HepG2 (cell line): ENCODE results near the gene ZNF697. TPM values are rescaled to one million over a fixed set of nuclear protein-coding genes. Genes with fewer than 3 reads are reported as not detected.

Experiments
- FIP1L1 ChIP-seq: fragments of 200-400 bp; formaldehyde crosslinking; IDR thresholded peaks from 2 replicates; pipeline ENCODE4 v1.6.1; 2018; ENCODE audit warnings: low read depth, mild to moderate bottlenecking, low read length, moderate library complexity, borderline replicate concordance; ENCODE audit not compliant: insufficient read depth
- HIVEP1 ChIP-seq: sonication (generic); formaldehyde crosslinking; IDR thresholded peaks from 2 replicates; pipeline ENCODE4 v1.4.0; 2020; ENCODE audit warnings: mild to moderate bottlenecking, missing genetic modification reagents
- IRX3 ChIP-seq: sonication (generic); formaldehyde crosslinking; IDR thresholded peaks from 2 replicates; pipeline ENCODE4 v1.8.1; 2023; ENCODE audit warnings: mild to moderate bottlenecking, low read depth, missing genetic modification reagents, borderline replicate concordance
- KDM2A ChIP-seq: sonication (generic); formaldehyde crosslinking; IDR thresholded peaks from 2 replicates; pipeline ENCODE4 v1.4.0; 2020; ENCODE audit warnings: low read depth, missing genetic modification reagents, borderline replicate concordance
- MAZ ChIP-seq, 2 experiments: sonication (generic) in 1 of 2; formaldehyde crosslinking in 1 of 2; IDR thresholded peaks; 2 replicates each; pipeline versions ENCODE4 v1.5.0 to v1.6.1; 2012 to 2020; ENCODE audit warnings: low read depth in 2 of 2, mild to moderate bottlenecking in 2 of 2, borderline replicate concordance in 1 of 2, improper control_type of control experiment in 1 of 2, low read length in 1 of 2, missing genetic modification reagents in 1 of 2, moderate library complexity in 1 of 2
- NKX3-1 ChIP-seq: sonication (generic); formaldehyde crosslinking; IDR thresholded peaks from 2 replicates; pipeline ENCODE4 v1.5.0; 2020; ENCODE audit warnings: missing genetic modification reagents
- RARG ChIP-seq: sonication (generic); formaldehyde crosslinking; IDR thresholded peaks from 2 replicates; pipeline ENCODE4 v1.4.0; 2020; ENCODE audit warnings: low read depth, mild to moderate bottlenecking, missing genetic modification reagents
- RFX5 ChIP-seq: IDR thresholded peaks from 2 replicates; pipeline ENCODE4 v1.6.1; 2011; ENCODE audit warnings: low read depth, low read length, improper control_type of control experiment
- ZBTB7A ChIP-seq: sonication (generic); formaldehyde crosslinking; IDR thresholded peaks from 2 replicates; pipeline ENCODE4 v1.8.0; 2022; ENCODE audit warnings: mild to moderate bottlenecking, missing genetic modification reagents
- ZC3H4 ChIP-seq: sonication (generic); formaldehyde crosslinking; IDR thresholded peaks from 2 replicates; pipeline ENCODE4 v1.4.0; 2020; ENCODE audit warnings: missing genetic modification reagents, borderline replicate concordance
- ZFP36L2 ChIP-seq: sonication (generic); formaldehyde crosslinking; IDR thresholded peaks from 2 replicates; pipeline ENCODE4 v1.4.0; 2020; ENCODE audit warnings: missing genetic modification reagents
- ZNF460 ChIP-seq: sonication (generic); formaldehyde crosslinking; IDR thresholded peaks from 2 replicates; pipeline ENCODE4 v1.5.1; 2020; ENCODE audit warnings: missing genetic modification reagents, mild to moderate bottlenecking, borderline replicate concordance
- ZNF468 ChIP-seq: sonication (generic); formaldehyde crosslinking; IDR thresholded peaks from 2 replicates; pipeline ENCODE4 v1.8.0; 2022; ENCODE audit warnings: mild to moderate bottlenecking, moderate library complexity, missing genetic modification reagents
- ZNF749 ChIP-seq: sonication (generic); formaldehyde crosslinking; IDR thresholded peaks from 2 replicates; pipeline ENCODE4 v1.8.0; 2022; ENCODE audit warnings: mild to moderate bottlenecking, missing genetic modification reagents, moderate library complexity, borderline replicate concordance
- polyA plus RNA-seq, 8 experiments: library from polyadenylated mRNA; depleted of rRNA in 3 of 8; stranded (reverse) in 7 of 8; unstranded in 1 of 8; fragments of >200 nt; fragmentation: Illumina TruSeq in 4 of 8; extraction: Trizol in 4 of 8; gene quantifications; 2 replicates each; pipeline versions ENCODE4 v1.2.1 to v1.2.3, GENCODE V29; 2011 to 2016; ENCODE audit warnings: low read depth in 4 of 8, missing spikeins in 1 of 8, mixed read lengths in 1 of 8; ENCODE audit not compliant: insufficient read depth in 1 of 8
- total RNA-seq, 5 experiments: library from RNA; depleted of rRNA; stranded (reverse); fragments of >200 nt; fragmentation: Illumina TruSeq; extraction: Trizol; gene quantifications; 2 replicates each; pipeline ENCODE4 v1.2.3, GENCODE V29; 2016; ENCODE audit warnings: low read depth in 1 of 5
- TF ChIP-seq, protein P1 (sequence below): sonication (generic); formaldehyde crosslinking; IDR thresholded peaks from 2 replicates; pipeline ENCODE4 v1.8.1; 2023; ENCODE audit warnings: missing genetic modification reagents, inconsistent platforms, borderline replicate concordance
- TF ChIP-seq, protein P2 (sequence below): IDR thresholded peaks from 2 replicates; pipeline ENCODE4 v1.6.1; 2016
- TF ChIP-seq, protein P3 (sequence below): sonication (generic); formaldehyde crosslinking; IDR thresholded peaks from 2 replicates; pipeline ENCODE4 v1.4.0; 2020; ENCODE audit warnings: missing genetic modification reagents, borderline replicate concordance
- TF ChIP-seq, protein P4 (sequence below): sonication (generic); formaldehyde crosslinking; IDR thresholded peaks from 2 replicates; pipeline ENCODE4 v1.4.0; 2020; ENCODE audit warnings: missing genetic modification reagents
- TF ChIP-seq, protein P5 (sequence below): sonication (generic); formaldehyde crosslinking; IDR thresholded peaks from 2 replicates; pipeline ENCODE4 v1.8.0; 2022; ENCODE audit warnings: mild to moderate bottlenecking, missing genetic modification reagents, borderline replicate concordance

Gene ZNF697
- total and polyA plus RNA-seq, 2 of the 13 experiments (the other 11 are each of a cell fraction or from before 2014, with no cell fraction given), result 2.3 to 7.1 TPM

GRCh38 chr1:119631433-119632102 lies 16.5 kb downstream of the ZNF697 start (continued):
- TF ChIP-seq, protein P1, sequence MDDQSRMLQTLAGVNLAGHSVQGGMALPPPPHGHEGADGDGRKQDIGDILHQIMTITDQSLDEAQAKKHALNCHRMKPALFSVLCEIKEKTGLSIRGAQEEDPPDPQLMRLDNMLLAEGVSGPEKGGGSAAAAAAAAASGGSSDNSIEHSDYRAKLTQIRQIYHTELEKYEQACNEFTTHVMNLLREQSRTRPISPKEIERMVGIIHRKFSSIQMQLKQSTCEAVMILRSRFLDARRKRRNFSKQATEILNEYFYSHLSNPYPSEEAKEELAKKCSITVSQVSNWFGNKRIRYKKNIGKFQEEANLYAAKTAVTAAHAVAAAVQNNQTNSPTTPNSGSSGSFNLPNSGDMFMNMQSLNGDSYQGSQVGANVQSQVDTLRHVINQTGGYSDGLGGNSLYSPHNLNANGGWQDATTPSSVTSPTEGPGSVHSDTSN, result 0 out of 2 replicates have a peak, but pooled peaks have one; percentile 83
- TF ChIP-seq IRX3 (CRISPR knock-in tag) (peak; percentile 52; the same call in 1 of the 2 replicates), ZC3H4 (CRISPR knock-in tag) (no peak), ZNF460 (CRISPR knock-in tag) (no peak), RARG (CRISPR knock-in tag) (no peak), MAZ (IDR thresholded peaks at IDR 0.05; ENCODE audit: borderline replicate concordance, low read depth, low read length) (peak; percentile 63; the same call in 1 of the 2 replicates), MAZ (CRISPR knock-in tag; IDR thresholded peaks at IDR 0.05; ENCODE audit: low read depth) (peak; percentile 89), RFX5 (no peak), FIP1L1 (no peak), ZNF749 (CRISPR knock-in tag) (peak; percentile 76; the same call in 1 of the 2 replicates), ZNF468 (CRISPR knock-in tag) (no peak), ZFP36L2 (CRISPR knock-in tag) (no peak; the same call in 1 of the 2 replicates), ZBTB7A (CRISPR knock-in tag) (peak; percentile 86), KDM2A (peak; percentile 69), HIVEP1 (CRISPR knock-in tag) (peak; percentile 66), NKX3-1 (0 out of 2 replicates have a peak, but pooled peaks have one; percentile 45)
- TF ChIP-seq, protein P2, sequence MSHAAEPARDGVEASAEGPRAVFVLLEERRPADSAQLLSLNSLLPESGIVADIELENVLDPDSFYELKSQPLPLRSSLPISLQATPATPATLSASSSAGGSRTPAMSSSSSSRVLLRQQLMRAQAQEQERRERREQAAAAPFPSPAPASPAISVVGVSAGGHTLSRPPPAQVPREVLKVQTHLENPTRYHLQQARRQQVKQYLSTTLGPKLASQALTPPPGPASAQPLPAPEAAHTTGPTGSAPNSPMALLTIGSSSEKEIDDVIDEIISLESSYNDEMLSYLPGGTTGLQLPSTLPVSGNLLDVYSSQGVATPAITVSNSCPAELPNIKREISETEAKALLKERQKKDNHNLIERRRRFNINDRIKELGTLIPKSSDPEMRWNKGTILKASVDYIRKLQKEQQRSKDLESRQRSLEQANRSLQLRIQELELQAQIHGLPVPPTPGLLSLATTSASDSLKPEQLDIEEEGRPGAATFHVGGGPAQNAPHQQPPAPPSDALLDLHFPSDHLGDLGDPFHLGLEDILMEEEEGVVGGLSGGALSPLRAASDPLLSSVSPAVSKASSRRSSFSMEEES (CRISPR knock-in tag), result peak; percentile 92
- TF ChIP-seq, protein P3, sequence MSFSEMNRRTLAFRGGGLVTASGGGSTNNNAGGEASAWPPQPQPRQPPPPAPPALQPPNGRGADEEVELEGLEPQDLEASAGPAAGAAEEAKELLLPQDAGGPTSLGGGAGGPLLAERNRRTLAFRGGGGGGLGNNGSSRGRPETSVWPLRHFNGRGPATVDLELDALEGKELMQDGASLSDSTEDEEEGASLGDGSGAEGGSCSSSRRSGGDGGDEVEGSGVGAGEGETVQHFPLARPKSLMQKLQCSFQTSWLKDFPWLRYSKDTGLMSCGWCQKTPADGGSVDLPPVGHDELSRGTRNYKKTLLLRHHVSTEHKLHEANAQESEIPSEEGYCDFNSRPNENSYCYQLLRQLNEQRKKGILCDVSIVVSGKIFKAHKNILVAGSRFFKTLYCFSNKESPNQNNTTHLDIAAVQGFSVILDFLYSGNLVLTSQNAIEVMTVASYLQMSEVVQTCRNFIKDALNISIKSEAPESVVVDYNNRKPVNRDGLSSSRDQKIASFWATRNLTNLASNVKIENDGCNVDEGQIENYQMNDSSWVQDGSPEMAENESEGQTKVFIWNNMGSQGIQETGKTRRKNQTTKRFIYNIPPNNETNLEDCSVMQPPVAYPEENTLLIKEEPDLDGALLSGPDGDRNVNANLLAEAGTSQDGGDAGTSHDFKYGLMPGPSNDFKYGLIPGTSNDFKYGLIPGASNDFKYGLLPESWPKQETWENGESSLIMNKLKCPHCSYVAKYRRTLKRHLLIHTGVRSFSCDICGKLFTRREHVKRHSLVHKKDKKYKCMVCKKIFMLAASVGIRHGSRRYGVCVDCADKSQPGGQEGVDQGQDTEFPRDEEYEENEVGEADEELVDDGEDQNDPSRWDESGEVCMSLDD (CRISPR knock-in tag), result peak; percentile 66; the same call in 1 of the 2 replicates
- TF ChIP-seq, protein P4, sequence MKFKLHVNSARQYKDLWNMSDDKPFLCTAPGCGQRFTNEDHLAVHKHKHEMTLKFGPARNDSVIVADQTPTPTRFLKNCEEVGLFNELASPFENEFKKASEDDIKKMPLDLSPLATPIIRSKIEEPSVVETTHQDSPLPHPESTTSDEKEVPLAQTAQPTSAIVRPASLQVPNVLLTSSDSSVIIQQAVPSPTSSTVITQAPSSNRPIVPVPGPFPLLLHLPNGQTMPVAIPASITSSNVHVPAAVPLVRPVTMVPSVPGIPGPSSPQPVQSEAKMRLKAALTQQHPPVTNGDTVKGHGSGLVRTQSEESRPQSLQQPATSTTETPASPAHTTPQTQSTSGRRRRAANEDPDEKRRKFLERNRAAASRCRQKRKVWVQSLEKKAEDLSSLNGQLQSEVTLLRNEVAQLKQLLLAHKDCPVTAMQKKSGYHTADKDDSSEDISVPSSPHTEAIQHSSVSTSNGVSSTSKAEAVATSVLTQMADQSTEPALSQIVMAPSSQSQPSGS (CRISPR knock-in tag), result peak; percentile 29
- TF ChIP-seq, protein P5, sequence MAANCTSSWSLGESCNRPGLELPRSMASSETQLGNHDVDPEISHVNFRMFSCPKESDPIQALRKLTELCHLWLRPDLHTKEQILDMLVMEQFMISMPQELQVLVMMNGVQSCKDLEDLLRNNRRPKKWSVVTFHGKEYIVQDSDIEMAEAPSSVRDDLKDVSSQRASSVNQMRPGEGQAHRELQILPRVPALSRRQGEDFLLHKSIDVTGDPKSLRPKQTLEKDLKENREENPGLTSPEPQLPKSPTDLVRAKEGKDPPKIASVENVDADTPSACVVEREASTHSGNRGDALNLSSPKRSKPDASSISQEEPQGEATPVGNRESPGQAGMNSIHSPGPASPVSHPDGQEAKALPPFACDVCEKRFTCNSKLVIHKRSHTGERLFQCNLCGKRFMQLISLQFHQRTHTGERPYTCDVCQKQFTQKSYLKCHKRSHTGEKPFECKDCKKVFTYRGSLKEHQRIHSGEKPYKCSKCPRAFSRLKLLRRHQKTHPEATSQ, result no peak
